Measurements from ENCODE around the gene MINDY2.
"Not testable (repeated sequence)": the region's sequence is repeated elsewhere in the genome, so short reads cannot be mapped to it uniquely, and the experiment has no call there.

MINDY2 gene

GRCh38 chr15:58795825-58796224, 24.7 kb downstream of the MINDY2 start:
- Histone ChIP-seq H2AFZ (ENCODE audit: low read depth, low read length) (no peak overlapping the region), H3K9me3 (ENCODE audit: low read length) (peaks cover 4% of the 10 kb centered on the region), H3K4me3 (ENCODE audit: low read length) (no peak overlapping the region), H3K36me3 (ENCODE audit: insufficient read depth, low read length) (peaks cover 4% of the 10 kb centered on the region), H3K27me3 (ENCODE audit: insufficient read depth, low read length) (no peaks in the 10 kb centered on the region), H3K4me1 (ENCODE audit: insufficient read depth, low read length) (no peaks in the 10 kb centered on the region)

- Histone ChIP-seq H3K36me3 (ENCODE audit: insufficient read depth, low read length) (peaks cover 4% of the 10 kb centered on the region), H3K4me1 (ENCODE audit: insufficient read depth, low read length) (no peaks in the 10 kb centered on the region), H3K4me3 (ENCODE audit: low read length) (no peak overlapping the region), H2AFZ (ENCODE audit: low read depth, low read length) (no peak overlapping the region), H3K27me3 (ENCODE audit: insufficient read depth, low read length) (no peaks in the 10 kb centered on the region), H3K9me3 (ENCODE audit: low read length) (peaks cover 4% of the 10 kb centered on the region)
Measured at GRCh38 chr15:58797505-58797904, 26.4 kb downstream of the MINDY2 start.

- no peak overlapping the region for H3K4me3 ChIP-seq (ENCODE audit: low read length)
- H3K9me3 ChIP-seq (ENCODE audit: low read length), result no peaks in the 10 kb centered on the region
- H3K27me3 ChIP-seq (ENCODE audit: insufficient read depth, low read length), result no peaks in the 10 kb centered on the region
- no peaks in the 10 kb centered on the region for H3K4me1 ChIP-seq (ENCODE audit: insufficient read depth, low read length)
- H3K36me3 ChIP-seq (ENCODE audit: insufficient read depth, low read length), result peaks cover 15% of the 10 kb centered on the region
- H2AFZ ChIP-seq (ENCODE audit: low read depth, low read length), result no peak overlapping the region
Measured at GRCh38 chr15:58805095-58805494, 34.0 kb downstream of the MINDY2 start.

- not testable (repeated sequence) for H3K4me3 ChIP-seq (ENCODE audit: low read length); H2AFZ ChIP-seq (ENCODE audit: low read depth, low read length); H3K9me3 ChIP-seq (ENCODE audit: low read length); H3K4me1 ChIP-seq (ENCODE audit: insufficient read depth, low read length); H3K27me3 ChIP-seq (ENCODE audit: insufficient read depth, low read length)
- peaks cover 14% of the 10 kb centered on the region for H3K36me3 ChIP-seq (ENCODE audit: insufficient read depth, low read length)
Measured at GRCh38 chr15:58823267-58823666, 52.2 kb downstream of the MINDY2 start.

- Histone ChIP-seq H2AFZ (ENCODE audit: low read depth, low read length) (no peak overlapping the region), H3K4me1 (ENCODE audit: insufficient read depth, low read length) (peaks cover 2% of the 10 kb centered on the region), H3K9me3 (ENCODE audit: low read length) (no peaks in the 10 kb centered on the region), H3K4me3 (ENCODE audit: low read length) (no peak overlapping the region), H3K27me3 (ENCODE audit: insufficient read depth, low read length) (no peaks in the 10 kb centered on the region), H3K36me3 (ENCODE audit: insufficient read depth, low read length) (peaks cover 20% of the 10 kb centered on the region)
Measured at GRCh38 chr15:58830556-58830955, 59.5 kb downstream of the MINDY2 start.

GRCh38 chr15:58833681-58834426, 62.8 kb downstream of the MINDY2 start:
- not testable (repeated sequence) for H2AFZ ChIP-seq (ENCODE audit: low read depth, low read length); H3K4me3 ChIP-seq (ENCODE audit: low read length); H3K4me1 ChIP-seq (ENCODE audit: insufficient read depth, low read length); H3K9me3 ChIP-seq (ENCODE audit: low read length); H3K27me3 ChIP-seq (ENCODE audit: insufficient read depth, low read length)
- H3K36me3 ChIP-seq (ENCODE audit: insufficient read depth, low read length), result peaks cover 10% of the 10 kb centered on the region

- Histone ChIP-seq H3K9me3 (ENCODE audit: low read length) (no peaks in the 10 kb centered on the region), H3K36me3 (ENCODE audit: insufficient read depth, low read length) (no peaks in the 10 kb centered on the region), H3K27me3 (ENCODE audit: insufficient read depth, low read length) (no peaks in the 10 kb centered on the region), H2AFZ (ENCODE audit: low read depth, low read length) (no peak overlapping the region), H3K4me3 (ENCODE audit: low read length) (no peak overlapping the region), H3K4me1 (ENCODE audit: insufficient read depth, low read length) (no peaks in the 10 kb centered on the region)
Measured at GRCh38 chr15:58839485-58839884, 68.4 kb downstream of the MINDY2 start.

- Histone ChIP-seq H3K27me3 (ENCODE audit: insufficient read depth, low read length) (no peaks in the 10 kb centered on the region), H3K9me3 (ENCODE audit: low read length) (no peaks in the 10 kb centered on the region), H2AFZ (ENCODE audit: low read depth, low read length) (no peak overlapping the region), H3K4me3 (ENCODE audit: low read length) (no peak overlapping the region), H3K36me3 (ENCODE audit: insufficient read depth, low read length) (no peaks in the 10 kb centered on the region), H3K4me1 (ENCODE audit: insufficient read depth, low read length) (no peaks in the 10 kb centered on the region)
Measured at GRCh38 chr15:58840048-58840447, 68.9 kb downstream of the MINDY2 start.

GRCh38 chr15:58842713-58843396, 71.8 kb downstream of the MINDY2 start:
- H3K27me3 ChIP-seq (ENCODE audit: insufficient read depth, low read length), result no peaks in the 10 kb centered on the region
- no peak overlapping the region for H2AFZ ChIP-seq (ENCODE audit: low read depth, low read length)
- no peaks in the 10 kb centered on the region for H3K9me3 ChIP-seq (ENCODE audit: low read length)
- no peak overlapping the region for H3K4me3 ChIP-seq (ENCODE audit: low read length)
- no peaks in the 10 kb centered on the region for H3K4me1 ChIP-seq (ENCODE audit: insufficient read depth, low read length)
- peaks cover 12% of the 10 kb centered on the region for H3K36me3 ChIP-seq (ENCODE audit: insufficient read depth, low read length)

- not testable (repeated sequence) for H3K27me3 ChIP-seq (ENCODE audit: insufficient read depth, low read length); H2AFZ ChIP-seq (ENCODE audit: low read depth, low read length); H3K4me3 ChIP-seq (ENCODE audit: low read length); H3K9me3 ChIP-seq (ENCODE audit: low read length); H3K4me1 ChIP-seq (ENCODE audit: insufficient read depth, low read length)
- H3K36me3 ChIP-seq (ENCODE audit: insufficient read depth, low read length), result peaks cover 21% of the 10 kb centered on the region
Measured at GRCh38 chr15:58851205-58851604, 80.1 kb downstream of the MINDY2 start.

- no peaks in the 10 kb centered on the region for H3K27me3 ChIP-seq (ENCODE audit: insufficient read depth, low read length)
- no peak overlapping the region for H3K4me3 ChIP-seq (ENCODE audit: low read length)
- no peaks in the 10 kb centered on the region for H3K4me1 ChIP-seq (ENCODE audit: insufficient read depth, low read length)
- no peak overlapping the region for H2AFZ ChIP-seq (ENCODE audit: low read depth, low read length)
- H3K36me3 ChIP-seq (ENCODE audit: insufficient read depth, low read length), result peaks cover 18% of the 10 kb centered on the region
- no peaks in the 10 kb centered on the region for H3K9me3 ChIP-seq (ENCODE audit: low read length)
Measured at GRCh38 chr15:58852347-58852746, 81.2 kb downstream of the MINDY2 start.

GRCh38 chr15:58854593-58854992, 83.5 kb downstream of the MINDY2 start:
- Histone ChIP-seq H3K9me3 (ENCODE audit: low read length) (no peaks in the 10 kb centered on the region), H3K27me3 (ENCODE audit: insufficient read depth, low read length) (no peaks in the 10 kb centered on the region), H3K4me3 (ENCODE audit: low read length) (no peak overlapping the region), H2AFZ (ENCODE audit: low read depth, low read length) (no peak overlapping the region), H3K4me1 (ENCODE audit: insufficient read depth, low read length) (no peaks in the 10 kb centered on the region), H3K36me3 (ENCODE audit: insufficient read depth, low read length) (peaks cover 11% of the 10 kb centered on the region)

- Histone ChIP-seq H3K4me3 (ENCODE audit: low read length) (no peak overlapping the region), H3K36me3 (ENCODE audit: insufficient read depth, low read length) (peaks cover 11% of the 10 kb centered on the region), H3K4me1 (ENCODE audit: insufficient read depth, low read length) (no peaks in the 10 kb centered on the region), H3K27me3 (ENCODE audit: insufficient read depth, low read length) (no peaks in the 10 kb centered on the region), H3K9me3 (ENCODE audit: low read length) (no peaks in the 10 kb centered on the region), H2AFZ (ENCODE audit: low read depth, low read length) (no peak overlapping the region)
Measured at GRCh38 chr15:58856086-58856485, 85.0 kb downstream of the MINDY2 start.
